ENCODE results near the gene DDX49. TPM values are rescaled to one million over a fixed set of nuclear protein-coding genes. Genes with fewer than 3 reads are reported as not detected.
A peak's percentile ranks its signal among the peaks of the same experiment; 100 is the strongest.

Gene DDX49
- total RNA-seq, 2 experiments from 2014 or later, result 63.7 to 82.4 TPM

DNA sequence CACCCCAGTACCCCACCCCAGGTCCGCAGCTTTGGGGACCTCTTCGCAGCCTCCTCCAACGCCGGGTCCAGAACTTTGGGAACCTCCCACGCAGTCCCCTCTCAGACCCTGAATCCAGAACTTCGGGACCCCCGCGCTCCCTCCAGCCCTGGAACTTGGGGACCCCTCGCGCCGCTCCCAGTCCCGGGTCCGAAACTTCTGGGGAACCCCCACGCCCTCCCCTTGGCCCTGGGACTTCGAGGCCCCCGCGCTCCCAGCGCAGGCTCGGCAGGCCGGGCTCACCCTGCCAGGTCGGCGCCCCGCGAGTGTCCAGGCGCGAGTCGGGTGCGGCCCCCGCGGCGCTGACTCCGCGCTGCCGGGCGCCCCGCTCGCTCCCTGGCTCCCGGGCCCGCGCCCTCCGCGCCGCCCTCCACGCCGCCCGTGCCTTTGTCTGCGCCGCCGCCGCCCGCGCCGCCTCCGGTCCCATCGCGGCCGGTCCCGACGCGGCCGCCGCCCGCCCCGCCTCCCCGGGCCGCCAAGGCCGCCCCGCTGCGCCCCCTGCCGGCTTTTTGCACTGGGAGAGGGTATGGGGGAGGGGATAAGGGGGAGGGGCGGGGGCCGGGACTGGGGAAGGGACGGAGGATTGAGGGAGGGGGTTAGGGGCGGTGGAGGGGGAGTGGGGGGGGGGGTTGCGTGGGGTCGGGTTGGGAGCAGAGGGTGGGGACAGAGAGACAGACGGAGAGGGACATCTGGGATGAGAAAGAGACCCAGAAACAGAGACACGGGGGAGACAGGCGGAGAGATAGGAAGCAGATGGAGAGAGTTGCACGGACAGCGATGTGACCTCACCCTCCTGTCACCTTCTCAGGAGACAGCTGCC, 21.5 kb downstream of the DDX49 start, which contains the start of gene HOMER3:
TSS of gene HOMER3 (minus strand) at position 449 of the 859 bp plus-strand sequence. CDS start 2,235 bp downstream, outside the sequence.
- no peaks in the 10 kb centered on the region for H3K36me3 ChIP-seq (ENCODE audit: insufficient read depth, low read length)
- H3K79me2 ChIP-seq (ENCODE audit: insufficient read depth, low read depth, low read length), result no peaks in the 10 kb centered on the region
- no peaks in the 10 kb centered on the region for H3K9me3 ChIP-seq (ENCODE audit: low read length)
- ChIA-PET CTCF (ENCODE audit: unreplicated experiment) (no interaction called here), POLR2A (no interaction called here)
- H3K9me2 ChIP-seq (ENCODE audit: insufficient read depth, low read length), result no peaks in the 10 kb centered on the region
- H2AFZ ChIP-seq (ENCODE audit: low read length), result peak within 1 kb of the TSS; percentile 44
- peak within 1 kb of the TSS; percentile 93 for H3K4me2 ChIP-seq (ENCODE audit: low read length)
- peak within 1 kb of the TSS; percentile 78 for H3K4me3 ChIP-seq (ENCODE audit: low read depth, low read length, poor library complexity, severe bottlenecking)
- H3K27ac ChIP-seq (ENCODE audit: low read depth, low read length, poor library complexity, severe bottlenecking), result no peak within 1 kb of the TSS
- H3K4me1 ChIP-seq (ENCODE audit: insufficient read depth, low read length, poor library complexity, severe bottlenecking), result peaks cover 52% of the 10 kb centered on the region
- no peak for TF ChIP-seq EZH2phosphoT487 (IDR thresholded peaks at IDR 0.05; ENCODE audit: borderline replicate concordance, low read depth, low read length)
- TF ChIP-seq, protein P1, sequence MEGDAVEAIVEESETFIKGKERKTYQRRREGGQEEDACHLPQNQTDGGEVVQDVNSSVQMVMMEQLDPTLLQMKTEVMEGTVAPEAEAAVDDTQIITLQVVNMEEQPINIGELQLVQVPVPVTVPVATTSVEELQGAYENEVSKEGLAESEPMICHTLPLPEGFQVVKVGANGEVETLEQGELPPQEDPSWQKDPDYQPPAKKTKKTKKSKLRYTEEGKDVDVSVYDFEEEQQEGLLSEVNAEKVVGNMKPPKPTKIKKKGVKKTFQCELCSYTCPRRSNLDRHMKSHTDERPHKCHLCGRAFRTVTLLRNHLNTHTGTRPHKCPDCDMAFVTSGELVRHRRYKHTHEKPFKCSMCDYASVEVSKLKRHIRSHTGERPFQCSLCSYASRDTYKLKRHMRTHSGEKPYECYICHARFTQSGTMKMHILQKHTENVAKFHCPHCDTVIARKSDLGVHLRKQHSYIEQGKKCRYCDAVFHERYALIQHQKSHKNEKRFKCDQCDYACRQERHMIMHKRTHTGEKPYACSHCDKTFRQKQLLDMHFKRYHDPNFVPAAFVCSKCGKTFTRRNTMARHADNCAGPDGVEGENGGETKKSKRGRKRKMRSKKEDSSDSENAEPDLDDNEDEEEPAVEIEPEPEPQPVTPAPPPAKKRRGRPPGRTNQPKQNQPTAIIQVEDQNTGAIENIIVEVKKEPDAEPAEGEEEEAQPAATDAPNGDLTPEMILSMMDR (conservative IDR thresholded peaks at IDR 0.05; ENCODE audit: low read length), result no peak
- peak; percentile 80 for DNase-seq (ENCODE audit: low spot score)
- H4K20me1 ChIP-seq (ENCODE audit: insufficient read depth, low read length), result no peaks in the 10 kb centered on the region
- BruUV-seq (replicated peaks), result no TSS peak
- intact Hi-C loops (cut with micrococcal nuclease; ENCODE audit: unreplicated experiment), result loop anchor here (5.0 kb wide), 1 partner anchor 46 kb away; no protein-coding TSS in a partner anchor

DNA sequence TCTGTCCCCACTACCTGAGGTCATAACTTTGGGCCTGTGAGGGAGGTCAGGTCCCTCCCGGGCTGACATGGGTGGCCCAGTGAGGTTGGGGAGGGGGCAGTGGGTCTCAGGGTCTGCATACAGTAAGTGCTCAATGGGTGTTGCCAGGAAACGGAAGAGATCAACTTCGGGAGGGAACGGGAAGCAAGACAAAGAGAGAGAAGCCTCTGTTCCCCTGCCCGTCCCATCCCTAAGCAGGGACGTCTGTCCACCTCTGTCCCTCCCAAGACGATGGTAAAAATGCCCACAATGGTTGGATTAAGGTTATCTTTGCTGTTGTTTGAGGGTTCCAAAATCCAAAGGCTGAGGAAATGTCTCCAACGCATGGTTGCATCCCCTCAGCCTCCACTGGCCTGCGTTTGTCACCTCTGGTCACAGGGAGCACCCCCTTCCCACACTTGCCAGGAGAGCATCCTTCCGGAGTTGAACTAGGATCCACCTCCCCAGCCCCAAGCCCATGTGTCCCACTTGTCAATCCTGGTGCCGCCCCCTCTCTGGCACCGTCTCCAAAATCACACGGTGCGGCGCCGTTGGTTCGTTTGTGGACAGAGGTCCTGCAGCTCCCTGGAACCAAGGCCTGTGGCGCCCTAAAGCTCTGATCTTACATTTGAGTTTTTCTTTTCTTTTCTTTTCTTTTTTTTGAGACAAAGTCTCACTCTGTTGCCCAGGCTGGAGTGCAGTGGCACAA, 22.3 kb downstream of the DDX49 start:
- intact Hi-C loops (cut with micrococcal nuclease; ENCODE audit: unreplicated experiment), result loop anchor here (5.0 kb wide), 1 partner anchor 46 kb away; no protein-coding TSS in a partner anchor
- Histone ChIP-seq H3K4me1 (ENCODE audit: insufficient read depth, low read length, poor library complexity, severe bottlenecking) (peaks cover 60% of the 10 kb centered on the region), H3K9me3 (ENCODE audit: low read length) (no peaks in the 10 kb centered on the region), H3K79me2 (ENCODE audit: insufficient read depth, low read depth, low read length) (no peaks in the 10 kb centered on the region), H2AFZ (ENCODE audit: low read length) (peak overlapping the region; percentile 44), H3K36me3 (ENCODE audit: insufficient read depth, low read length) (no peaks in the 10 kb centered on the region), H4K20me1 (ENCODE audit: insufficient read depth, low read length) (no peaks in the 10 kb centered on the region), H3K9me2 (ENCODE audit: insufficient read depth, low read length) (no peaks in the 10 kb centered on the region), H3K4me2 (ENCODE audit: low read length) (peak overlapping the region; percentile 63), H3K27ac (ENCODE audit: low read depth, low read length, poor library complexity, severe bottlenecking) (no peak overlapping the region), H3K4me3 (ENCODE audit: low read depth, low read length, poor library complexity, severe bottlenecking) (peak overlapping the region; percentile 59)
- no TSS peak for BruUV-seq (replicated peaks)
- ChIA-PET CTCF (ENCODE audit: unreplicated experiment) (no interaction called here), POLR2A (interaction anchor here (1.5 kb wide), 1 partner anchor 23 kb away, joined by 4 read pairs; the partner anchor contains the start of genes COPE and DDX49)
- DNase-seq (ENCODE audit: low spot score), result no peak
- no peak for TF ChIP-seq EZH2phosphoT487 (IDR thresholded peaks at IDR 0.05; ENCODE audit: borderline replicate concordance, low read depth, low read length)
- TF ChIP-seq, protein P1 (conservative IDR thresholded peaks at IDR 0.05; ENCODE audit: low read length), result no peak

Measured in OCI-LY7 (cell line).